Neural progenitor cell (in vitro differentiated cells): Measurements from ENCODE around the gene METTL9.

ENCODE experiments used
- CTCF ChIP-seq: fragments of 200-600 bp; sonication (generic); IDR thresholded peaks from 2 replicates; pipeline ENCODE4 v1.5.1; 2017; ENCODE audit warnings: antibody characterized with exemption, mild to moderate bottlenecking
- EZH2 ChIP-seq: fragments of 200-600 bp; sonication (generic); IDR thresholded peaks from 2 replicates; pipeline ENCODE4 v1.6.1; 2017; ENCODE audit warnings: antibody characterized with exemption, mild to moderate bottlenecking, moderate library complexity

GRCh38 chr16:21673469-21673868 lies 74.1 kb downstream of the METTL9 start:
- TF ChIP-seq CTCF (no peak), EZH2 (no peak)
